HL-60 (cell line): ENCODE results near the gene MMRN2.
A peak's percentile ranks its signal among the peaks of the same experiment; 100 is the strongest.

ENCODE experiments used
- DNase-seq, 2 experiments: peaks; one replicate each; pipeline ENCODE4 v3.0.0-alpha.2; 2010 to 2020; ENCODE audit warnings: low read depth in 1 of 2, low spot score in 1 of 2
- H3K27ac ChIP-seq: fragments of 250-450 bp; sonication (Bioruptor Pico); replicated peaks from 2 replicates; pipeline ENCODE4 v1.5.1; 2020; ENCODE audit warnings: mild to moderate bottlenecking, moderate library complexity
- H3K27me3 ChIP-seq: fragments of 250-450 bp; sonication (Bioruptor Pico); 2 replicates; pipeline ENCODE4 v1.5.1; 2021; ENCODE audit warnings: mild to moderate bottlenecking, moderate library complexity; ENCODE audit not compliant: insufficient read depth, poor library complexity, severe bottlenecking
- H3K4me3 ChIP-seq: replicated peaks from 2 replicates; pipeline ENCODE4 v1.5.1; 2011; ENCODE audit warnings: mild to moderate bottlenecking, control low read depth, low read length; ENCODE audit not compliant: insufficient read depth
- GABPA ChIP-seq: IDR thresholded peaks from 2 replicates; pipeline ENCODE4 v1.6.1; 2012; ENCODE audit warnings: low read depth
- POLR2AphosphoS5 ChIP-seq: IDR thresholded peaks from 2 replicates; pipeline ENCODE4 v1.6.1; 2012; ENCODE audit warnings: low read depth
- SPI1 ChIP-seq: IDR thresholded peaks from 2 replicates; pipeline ENCODE4 v1.6.1; 2012; ENCODE audit warnings: low read depth, mild to moderate bottlenecking, borderline replicate concordance
- TF ChIP-seq, protein P1 (sequence below): IDR thresholded peaks from 2 replicates; pipeline ENCODE4 v1.6.1; 2012; ENCODE audit warnings: low read depth; ENCODE audit not compliant: insufficient replicate concordance
- TF ChIP-seq, protein P2 (sequence below): IDR thresholded peaks from one replicate; pipeline ENCODE4 v1.5.1; 2011; ENCODE audit warnings: low read length, control low read depth, inconsistent platforms; ENCODE audit not compliant: insufficient read depth

Gene MMRN2

DNA sequence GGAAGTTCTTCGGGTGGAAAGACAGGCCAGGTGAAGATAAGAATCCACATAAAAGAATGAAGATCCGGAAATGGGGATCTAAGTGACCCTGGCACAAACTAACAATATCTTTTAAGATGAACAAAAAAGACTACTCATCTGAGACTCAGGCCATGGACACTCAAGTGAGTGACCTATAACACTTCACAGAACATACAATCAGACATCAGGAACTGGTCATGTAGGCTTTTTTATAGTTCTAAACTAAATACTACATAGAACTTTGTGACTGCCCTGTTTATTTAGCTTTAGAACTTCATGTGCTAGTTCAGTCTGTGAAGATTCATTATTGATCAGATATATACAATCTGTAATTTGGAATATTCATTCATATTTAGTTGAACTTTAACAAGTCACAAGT lies 52.8 kb downstream of the MMRN2 start:
- TF ChIP-seq GABPA (no peak), POLR2AphosphoS5 (no peak), SPI1 (no peak)
- TF ChIP-seq, protein P1, sequence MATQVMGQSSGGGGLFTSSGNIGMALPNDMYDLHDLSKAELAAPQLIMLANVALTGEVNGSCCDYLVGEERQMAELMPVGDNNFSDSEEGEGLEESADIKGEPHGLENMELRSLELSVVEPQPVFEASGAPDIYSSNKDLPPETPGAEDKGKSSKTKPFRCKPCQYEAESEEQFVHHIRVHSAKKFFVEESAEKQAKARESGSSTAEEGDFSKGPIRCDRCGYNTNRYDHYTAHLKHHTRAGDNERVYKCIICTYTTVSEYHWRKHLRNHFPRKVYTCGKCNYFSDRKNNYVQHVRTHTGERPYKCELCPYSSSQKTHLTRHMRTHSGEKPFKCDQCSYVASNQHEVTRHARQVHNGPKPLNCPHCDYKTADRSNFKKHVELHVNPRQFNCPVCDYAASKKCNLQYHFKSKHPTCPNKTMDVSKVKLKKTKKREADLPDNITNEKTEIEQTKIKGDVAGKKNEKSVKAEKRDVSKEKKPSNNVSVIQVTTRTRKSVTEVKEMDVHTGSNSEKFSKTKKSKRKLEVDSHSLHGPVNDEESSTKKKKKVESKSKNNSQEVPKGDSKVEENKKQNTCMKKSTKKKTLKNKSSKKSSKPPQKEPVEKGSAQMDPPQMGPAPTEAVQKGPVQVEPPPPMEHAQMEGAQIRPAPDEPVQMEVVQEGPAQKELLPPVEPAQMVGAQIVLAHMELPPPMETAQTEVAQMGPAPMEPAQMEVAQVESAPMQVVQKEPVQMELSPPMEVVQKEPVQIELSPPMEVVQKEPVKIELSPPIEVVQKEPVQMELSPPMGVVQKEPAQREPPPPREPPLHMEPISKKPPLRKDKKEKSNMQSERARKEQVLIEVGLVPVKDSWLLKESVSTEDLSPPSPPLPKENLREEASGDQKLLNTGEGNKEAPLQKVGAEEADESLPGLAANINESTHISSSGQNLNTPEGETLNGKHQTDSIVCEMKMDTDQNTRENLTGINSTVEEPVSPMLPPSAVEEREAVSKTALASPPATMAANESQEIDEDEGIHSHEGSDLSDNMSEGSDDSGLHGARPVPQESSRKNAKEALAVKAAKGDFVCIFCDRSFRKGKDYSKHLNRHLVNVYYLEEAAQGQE, result no peak
- TF ChIP-seq, protein P2, sequence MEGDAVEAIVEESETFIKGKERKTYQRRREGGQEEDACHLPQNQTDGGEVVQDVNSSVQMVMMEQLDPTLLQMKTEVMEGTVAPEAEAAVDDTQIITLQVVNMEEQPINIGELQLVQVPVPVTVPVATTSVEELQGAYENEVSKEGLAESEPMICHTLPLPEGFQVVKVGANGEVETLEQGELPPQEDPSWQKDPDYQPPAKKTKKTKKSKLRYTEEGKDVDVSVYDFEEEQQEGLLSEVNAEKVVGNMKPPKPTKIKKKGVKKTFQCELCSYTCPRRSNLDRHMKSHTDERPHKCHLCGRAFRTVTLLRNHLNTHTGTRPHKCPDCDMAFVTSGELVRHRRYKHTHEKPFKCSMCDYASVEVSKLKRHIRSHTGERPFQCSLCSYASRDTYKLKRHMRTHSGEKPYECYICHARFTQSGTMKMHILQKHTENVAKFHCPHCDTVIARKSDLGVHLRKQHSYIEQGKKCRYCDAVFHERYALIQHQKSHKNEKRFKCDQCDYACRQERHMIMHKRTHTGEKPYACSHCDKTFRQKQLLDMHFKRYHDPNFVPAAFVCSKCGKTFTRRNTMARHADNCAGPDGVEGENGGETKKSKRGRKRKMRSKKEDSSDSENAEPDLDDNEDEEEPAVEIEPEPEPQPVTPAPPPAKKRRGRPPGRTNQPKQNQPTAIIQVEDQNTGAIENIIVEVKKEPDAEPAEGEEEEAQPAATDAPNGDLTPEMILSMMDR, result no peak

GRCh38 chr10:86900955-86901354 lies 56.5 kb downstream of the MMRN2 start:
- no peak overlapping the region for H3K27ac ChIP-seq
- TF ChIP-seq, protein P2, result no peak
- no peak for TF ChIP-seq SPI1
- no peak for TF ChIP-seq GABPA
- no peak for TF ChIP-seq POLR2AphosphoS5
- TF ChIP-seq, protein P1, result no peak
- no peak overlapping the region for H3K4me3 ChIP-seq
- no peaks in the 10 kb centered on the region for H3K27me3 ChIP-seq
- no peak for DNase-seq

More for the DNA sequence above, 52.8 kb downstream of the MMRN2 start:
- DNase-seq, result no peak
- Histone ChIP-seq H3K27ac (no peak overlapping the region), H3K27me3 (no peaks in the 10 kb centered on the region), H3K4me3 (no peak overlapping the region)

DNA sequence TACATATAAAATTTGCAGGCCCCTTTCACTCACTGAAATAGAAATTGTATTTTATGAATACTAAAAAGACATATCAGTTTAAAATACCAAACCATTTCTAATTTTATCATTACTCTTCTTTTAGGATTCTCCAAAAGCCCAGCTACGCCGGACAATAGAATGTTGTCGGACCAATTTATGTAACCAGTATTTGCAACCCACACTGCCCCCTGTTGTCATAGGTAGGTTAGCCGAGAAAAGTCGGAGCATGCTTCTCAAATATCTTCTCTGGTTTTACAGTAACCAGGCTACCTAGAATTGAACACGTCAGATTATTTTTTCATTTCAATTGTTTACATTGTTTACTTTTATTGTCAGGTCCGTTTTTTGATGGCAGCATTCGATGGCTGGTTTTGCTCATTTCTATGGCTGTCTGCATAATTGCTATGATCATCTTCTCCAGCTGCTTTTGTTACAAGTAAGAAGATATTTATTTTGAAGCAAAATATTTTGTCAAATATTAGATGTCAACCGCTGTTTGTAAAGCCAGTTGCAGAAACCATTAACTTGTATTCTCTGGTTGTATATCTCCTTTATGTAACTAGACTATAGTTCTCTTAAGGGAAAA lies 57.6 kb downstream of the MMRN2 start:
- Histone ChIP-seq H3K27me3 (no peaks in the 10 kb centered on the region), H3K27ac (no peak overlapping the region), H3K4me3 (no peak overlapping the region)
- TF ChIP-seq, protein P2, result peak; percentile 47
- no peak for TF ChIP-seq POLR2AphosphoS5
- DNase-seq, result peak in 1 of 2 experiments; percentile 50

DNA sequence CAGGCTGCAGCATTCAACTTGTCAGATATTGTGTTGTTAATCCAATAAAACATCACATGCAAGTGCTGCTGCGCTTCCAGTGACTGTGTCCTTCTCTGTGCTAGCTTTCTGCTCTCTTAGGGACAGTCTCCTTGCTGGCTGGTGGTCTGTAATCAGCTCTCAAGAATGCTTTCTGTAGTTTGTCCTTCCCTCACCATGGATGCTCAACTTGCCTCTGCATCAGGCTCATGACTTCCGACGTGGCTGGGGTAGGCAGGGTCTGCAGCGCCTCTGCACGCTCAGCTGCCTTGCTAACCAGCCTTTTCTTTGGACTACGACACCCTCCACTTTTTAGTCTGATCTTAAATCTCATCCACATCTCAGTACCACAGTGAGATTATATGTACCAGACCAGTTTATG lies 58.3 kb downstream of the MMRN2 start:
- Histone ChIP-seq H3K27ac (no peak overlapping the region), H3K27me3 (no peaks in the 10 kb centered on the region), H3K4me3 (no peak overlapping the region)
- no peak for DNase-seq
- TF ChIP-seq, protein P2, result no peak
- no peak for TF ChIP-seq GABPA
- TF ChIP-seq SPI1, result no peak
- TF ChIP-seq POLR2AphosphoS5, result no peak
- TF ChIP-seq, protein P1, result no peak
